ENCODE results near the gene MAD2L2. TPM values are rescaled to one million over a fixed set of nuclear protein-coding genes. Genes with fewer than 3 reads are reported as not detected.

The MAD2L2 gene
- total RNA-seq, 1 donor from 2014 or later, result 34.9 TPM

DNA sequence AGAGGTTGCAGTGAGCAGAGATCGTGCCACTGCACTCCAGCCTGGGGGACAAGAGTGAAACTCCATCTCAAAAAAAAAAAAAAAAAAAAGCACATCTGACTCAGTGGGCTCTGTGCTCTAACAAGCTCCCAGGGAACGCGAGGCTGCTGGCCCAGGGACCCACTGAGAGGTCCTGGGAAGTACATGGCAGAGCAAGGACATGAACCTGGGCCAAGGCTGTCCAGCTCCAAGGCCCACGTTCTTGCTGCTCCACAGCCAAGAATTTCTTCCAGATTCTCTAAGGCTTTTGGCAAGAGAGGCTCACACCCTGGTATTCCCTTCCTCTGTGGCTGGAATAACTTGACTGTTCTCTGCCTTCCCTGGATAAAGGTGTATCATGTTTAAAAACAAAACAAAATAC lies 39.6 kb upstream of the MAD2L2 start:
- H3K27ac Mint-ChIP-seq, result no peak overlapping the region
- TF ChIP-seq, protein P1, sequence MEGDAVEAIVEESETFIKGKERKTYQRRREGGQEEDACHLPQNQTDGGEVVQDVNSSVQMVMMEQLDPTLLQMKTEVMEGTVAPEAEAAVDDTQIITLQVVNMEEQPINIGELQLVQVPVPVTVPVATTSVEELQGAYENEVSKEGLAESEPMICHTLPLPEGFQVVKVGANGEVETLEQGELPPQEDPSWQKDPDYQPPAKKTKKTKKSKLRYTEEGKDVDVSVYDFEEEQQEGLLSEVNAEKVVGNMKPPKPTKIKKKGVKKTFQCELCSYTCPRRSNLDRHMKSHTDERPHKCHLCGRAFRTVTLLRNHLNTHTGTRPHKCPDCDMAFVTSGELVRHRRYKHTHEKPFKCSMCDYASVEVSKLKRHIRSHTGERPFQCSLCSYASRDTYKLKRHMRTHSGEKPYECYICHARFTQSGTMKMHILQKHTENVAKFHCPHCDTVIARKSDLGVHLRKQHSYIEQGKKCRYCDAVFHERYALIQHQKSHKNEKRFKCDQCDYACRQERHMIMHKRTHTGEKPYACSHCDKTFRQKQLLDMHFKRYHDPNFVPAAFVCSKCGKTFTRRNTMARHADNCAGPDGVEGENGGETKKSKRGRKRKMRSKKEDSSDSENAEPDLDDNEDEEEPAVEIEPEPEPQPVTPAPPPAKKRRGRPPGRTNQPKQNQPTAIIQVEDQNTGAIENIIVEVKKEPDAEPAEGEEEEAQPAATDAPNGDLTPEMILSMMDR (IDR thresholded peaks at IDR 0.05), result no peak
- DNase-seq (no peak), ATAC-seq (ENCODE audit: low read depth) (no peak)
- intact Hi-C loops (cut with micrococcal nuclease), result loop anchor here (1.0 kb wide), 1 partner anchor 683 kb away; no protein-coding TSS in a partner anchor
- no peaks in the 10 kb centered on the region for H3K36me3 Mint-ChIP-seq (ENCODE audit: low read depth)
- no peak overlapping the region for H3K4me3 Mint-ChIP-seq
- POLR2A ChIA-PET, result interaction anchor here (2.1 to 2.5 kb wide), 3 partner anchors 10 to 458 kb away, joined by 9 to 48 read pairs (median 40); partner anchors contain the start of genes FBXO6 and MTOR
- peaks cover 19% of the 10 kb centered on the region for H3K4me1 Mint-ChIP-seq
- CTCF ChIA-PET, result interaction anchor here (1.2 to 5.1 kb wide), 7 partner anchors 13 to 683 kb away, joined by 4 to 74 read pairs (median 13); partner anchors contain the start of genes AGTRAP, FBXO2 and FBXO6
- H3K9me3 Mint-ChIP-seq, result no peaks in the 10 kb centered on the region
- no peaks in the 10 kb centered on the region for H3K27me3 Mint-ChIP-seq

DNA sequence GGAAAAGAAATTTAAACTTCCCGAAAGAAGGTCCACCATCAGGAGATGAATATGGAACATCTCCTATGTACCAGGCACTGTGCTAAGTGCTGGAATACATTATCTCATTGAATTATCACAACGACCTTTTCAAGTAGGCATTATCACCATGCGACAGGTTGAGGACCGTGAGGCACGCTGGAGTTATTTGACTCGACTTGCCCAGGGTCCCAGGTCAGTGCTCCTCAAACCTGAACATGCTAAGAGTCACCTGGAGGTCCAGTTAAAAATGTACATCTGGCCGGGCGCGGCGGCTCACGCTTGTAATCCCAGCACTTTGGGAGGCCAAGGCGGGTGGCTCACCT lies 39.1 kb upstream of the MAD2L2 start:
- H3K36me3 Mint-ChIP-seq (ENCODE audit: low read depth), result no peaks in the 10 kb centered on the region
- CTCF ChIA-PET, result interaction anchor here (0.8 to 5.1 kb wide), 16 partner anchors 9 to 682 kb away, joined by 3 to 74 read pairs (median 8); partner anchors contain the start of genes AGTRAP, FBXO2, FBXO6 and MAD2L2
- no peaks in the 10 kb centered on the region for H3K9me3 Mint-ChIP-seq
- POLR2A ChIA-PET, result interaction anchor here (0.6 to 2.5 kb wide), 18 partner anchors 10 to 1524 kb away, joined by 3 to 48 read pairs (median 6); partner anchors contain the start of genes AGTRAP, CLCN6, FBXO2 and FBXO44
- H3K4me3 Mint-ChIP-seq, result no peak overlapping the region
- ATAC-seq (ENCODE audit: low read depth), result no peak
- no peaks in the 10 kb centered on the region for H3K27me3 Mint-ChIP-seq
- peak overlapping the region; percentile 94 for H3K27ac Mint-ChIP-seq
- TF ChIP-seq, protein P1 (IDR thresholded peaks at IDR 0.05), result no peak
- DNase-seq, result no peak
- peaks cover 15% of the 10 kb centered on the region for H3K4me1 Mint-ChIP-seq
- intact Hi-C loops (cut with micrococcal nuclease), result loop anchor here (1.0 kb wide), 1 partner anchor 683 kb away; no protein-coding TSS in a partner anchor

DNA sequence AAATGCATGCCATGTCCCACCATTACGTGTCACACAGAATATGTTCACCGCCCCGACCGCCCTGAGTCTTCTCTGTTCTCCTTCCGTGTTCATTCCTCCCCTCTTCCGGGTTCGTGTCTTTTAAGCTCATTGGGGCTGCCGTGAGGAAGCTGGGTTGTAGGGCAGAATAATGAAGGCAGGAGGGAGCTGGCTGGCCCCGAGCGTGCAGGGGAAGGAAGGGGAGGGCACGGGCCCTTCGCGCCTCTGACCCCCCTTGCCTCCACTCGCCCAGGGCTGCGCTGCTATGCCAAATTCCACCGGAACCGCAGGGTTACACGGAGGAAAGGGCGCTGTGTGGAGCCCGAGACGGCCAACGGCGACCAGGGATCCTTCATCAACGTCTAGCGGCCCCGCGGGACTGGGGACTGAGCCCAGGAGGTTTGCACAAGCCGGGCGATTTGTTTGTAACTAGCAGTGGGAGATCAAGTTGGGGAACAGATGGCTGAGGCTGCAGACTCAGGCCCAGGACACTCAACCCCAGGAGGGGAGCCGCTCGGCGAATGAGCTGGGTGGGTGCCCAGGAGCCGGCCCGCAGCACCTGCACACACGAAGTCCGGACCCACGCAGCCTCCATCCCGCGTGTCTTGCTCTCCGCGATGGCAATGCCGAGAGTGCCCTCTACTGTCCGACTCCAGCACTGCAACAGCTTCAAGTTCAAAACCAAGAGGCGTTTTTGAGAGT lies 38.5 kb upstream of the MAD2L2 start:
- Mint-ChIP-seq H3K36me3 (ENCODE audit: low read depth) (no peaks in the 10 kb centered on the region), H3K27ac (peak overlapping the region; percentile 94), H3K27me3 (no peaks in the 10 kb centered on the region), H3K9me3 (no peaks in the 10 kb centered on the region), H3K4me3 (peak overlapping the region; percentile 86), H3K4me1 (peaks cover 13% of the 10 kb centered on the region)
- intact Hi-C loops (cut with micrococcal nuclease), result loop anchor here (1.0 to 10.0 kb wide), 13 partner anchors 11 to 682 kb away; partner anchors contain the start of genes AGTRAP, DISP3, DRAXIN and FBXO2
- ChIA-PET POLR2A (interaction anchor here (0.5 to 2.5 kb wide), 20 partner anchors 10 to 1524 kb away, joined by 3 to 48 read pairs (median 6); partner anchors contain the start of genes AGTRAP, CLCN6, FBXO2 and FBXO44), CTCF (interaction anchor here (0.8 to 5.1 kb wide), 18 partner anchors 8 to 682 kb away, joined by 3 to 74 read pairs (median 6); partner anchors contain the start of genes AGTRAP, FBXO2, FBXO6 and MAD2L2)
- TF ChIP-seq, protein P1 (IDR thresholded peaks at IDR 0.05), result peak; percentile 87
- DNase-seq, result peak; percentile 78
- peak; percentile 89 for ATAC-seq (ENCODE audit: low read depth)

DNA sequence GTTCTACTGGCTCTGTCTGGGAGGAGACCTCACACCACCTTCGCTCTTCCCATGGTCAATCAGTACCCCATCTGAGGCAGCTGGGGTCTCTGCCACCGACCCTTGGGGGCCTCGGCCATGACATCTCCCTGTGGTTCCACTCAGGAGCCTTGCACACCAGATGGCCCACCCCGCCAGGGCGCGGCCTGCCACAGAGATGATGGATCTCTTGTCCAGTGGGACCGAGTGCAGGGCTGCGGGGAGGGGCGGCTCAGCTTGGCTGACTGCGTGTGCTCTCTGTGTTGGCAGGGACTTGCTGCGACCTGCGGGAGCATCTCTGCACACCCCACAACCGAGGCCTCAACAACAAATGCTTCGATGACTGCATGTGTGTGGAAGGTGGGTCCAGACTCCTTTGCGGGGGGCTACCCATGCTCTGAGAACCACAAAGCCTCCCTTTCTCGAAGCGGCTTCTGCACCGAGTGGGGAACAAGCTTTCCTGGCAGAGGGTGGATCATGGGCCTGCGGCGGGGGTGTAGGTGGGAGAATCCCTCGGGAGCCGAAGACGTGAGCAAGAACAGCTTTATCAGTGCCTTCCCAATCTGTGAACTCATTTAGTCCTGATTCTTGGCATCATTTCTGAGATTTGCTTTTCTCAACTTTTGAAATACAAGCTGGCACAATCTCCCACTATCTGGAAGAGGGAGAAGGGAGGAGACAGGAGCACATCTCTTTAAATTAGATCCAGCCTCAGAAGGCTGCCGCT lies 34.1 kb upstream of the MAD2L2 start:
- ATAC-seq (ENCODE audit: low read depth), result no peak
- peaks cover 2% of the 10 kb centered on the region for H3K27me3 Mint-ChIP-seq

More for the DNA sequence above, 34.1 kb upstream of the MAD2L2 start:
- H3K4me3 Mint-ChIP-seq, result no peak overlapping the region
- no peaks in the 10 kb centered on the region for H3K9me3 Mint-ChIP-seq
- POLR2A ChIA-PET, result no interaction called here
- CTCF ChIA-PET, result interaction anchor here (0.9 to 1.5 kb wide), 4 partner anchors 51 to 67 kb away, joined by 3 to 6 read pairs (median 4); partner anchors contain the start of gene FBXO6
- no peaks in the 10 kb centered on the region for H3K36me3 Mint-ChIP-seq (ENCODE audit: low read depth)
- TF ChIP-seq, protein P1 (IDR thresholded peaks at IDR 0.05), result no peak
- intact Hi-C loops (cut with micrococcal nuclease), result loop anchor here (10.0 kb wide), 1 partner anchor 240 kb away; the partner anchor contains the start of gene DISP3
- DNase-seq, result no peak
- H3K4me1 Mint-ChIP-seq, result peaks cover 12% of the 10 kb centered on the region
- H3K27ac Mint-ChIP-seq, result no peak overlapping the region

Data from activated B cell treated with CpG ODN at 0.5 μM for 24 hours (primary cell).